ENCODE results near the gene GPR35.

GPR35 gene

GRCh38 chr2:240585681-240586197, 39.5 kb upstream of the GPR35 start:
- H3K36me3 Mint-ChIP-seq (ENCODE audit: low read depth) = peaks cover 62% of the 10 kb centered on the region
- H3K9me3 Mint-ChIP-seq = no peaks in the 10 kb centered on the region
- H3K27me3 Mint-ChIP-seq = no peaks in the 10 kb centered on the region
- H3K4me1 Mint-ChIP-seq (ENCODE audit: low read depth) = peaks cover 65% of the 10 kb centered on the region
- peak overlapping the region; percentile 97 for H3K4me3 Mint-ChIP-seq
- DNase-seq = no peak
- H3K27ac Mint-ChIP-seq = peak overlapping the region; percentile 93

- H3K4me3 Mint-ChIP-seq = peak within 1 kb of the TSS; percentile 97
- no peaks in the 10 kb centered on the region for H3K27me3 Mint-ChIP-seq
- H3K4me1 Mint-ChIP-seq (ENCODE audit: low read depth) = peaks cover 64% of the 10 kb centered on the region
- H3K36me3 Mint-ChIP-seq (ENCODE audit: low read depth) = peaks cover 63% of the 10 kb centered on the region
- peak within 1 kb of the TSS; percentile 93 for H3K27ac Mint-ChIP-seq
- H3K9me3 Mint-ChIP-seq = no peaks in the 10 kb centered on the region
- peak; percentile 97 for DNase-seq
These were observed 38.9 kb upstream of the GPR35 start, which contains the start of gene CAPN10 for GRCh38 chr2:240586198-240586918. Gene CAPN10 (plus strand): TSS chr2:240586734. CDS start chr2:240586912, 178 bp downstream.

GRCh38 chr2:240586919-240587800, 38.1 kb upstream of the GPR35 start:
- H3K36me3 Mint-ChIP-seq (ENCODE audit: low read depth) = peaks cover 63% of the 10 kb centered on the region
- no peaks in the 10 kb centered on the region for H3K27me3 Mint-ChIP-seq
- H3K4me3 Mint-ChIP-seq = peak overlapping the region; percentile 97
- H3K9me3 Mint-ChIP-seq = no peaks in the 10 kb centered on the region
- peak; percentile 71 for DNase-seq
- H3K27ac Mint-ChIP-seq = peak overlapping the region; percentile 92
- H3K4me1 Mint-ChIP-seq (ENCODE audit: low read depth) = peaks cover 65% of the 10 kb centered on the region

GRCh38 chr2:240588006-240588655, 37.1 kb upstream of the GPR35 start:
- H3K27me3 Mint-ChIP-seq = no peaks in the 10 kb centered on the region
- peaks cover 59% of the 10 kb centered on the region for H3K4me1 Mint-ChIP-seq (ENCODE audit: low read depth)
- no peak for DNase-seq
- H3K9me3 Mint-ChIP-seq = no peaks in the 10 kb centered on the region
- peaks cover 69% of the 10 kb centered on the region for H3K36me3 Mint-ChIP-seq (ENCODE audit: low read depth)
- H3K27ac Mint-ChIP-seq = peak overlapping the region; percentile 92
- peak overlapping the region; percentile 97 for H3K4me3 Mint-ChIP-seq

GRCh38 chr2:240588669-240589068, 36.6 kb upstream of the GPR35 start:
- DNase-seq = no peak
- Mint-ChIP-seq H3K9me3 (no peaks in the 10 kb centered on the region), H3K4me1 (ENCODE audit: low read depth) (peaks cover 55% of the 10 kb centered on the region), H3K4me3 (peak overlapping the region; percentile 97), H3K27ac (peak overlapping the region; percentile 71), H3K27me3 (no peaks in the 10 kb centered on the region), H3K36me3 (ENCODE audit: low read depth) (peaks cover 71% of the 10 kb centered on the region)

GRCh38 chr2:240589375-240589774, 35.9 kb upstream of the GPR35 start:
- Mint-ChIP-seq H3K4me3 (no peak overlapping the region), H3K9me3 (no peaks in the 10 kb centered on the region), H3K36me3 (ENCODE audit: low read depth) (peaks cover 73% of the 10 kb centered on the region), H3K27me3 (no peaks in the 10 kb centered on the region), H3K27ac (peak overlapping the region; percentile 71), H3K4me1 (ENCODE audit: low read depth) (peaks cover 51% of the 10 kb centered on the region)
- DNase-seq = no peak

- no peak overlapping the region for H3K27ac Mint-ChIP-seq
- DNase-seq = no peak
- H3K27me3 Mint-ChIP-seq = no peaks in the 10 kb centered on the region
- peaks cover 45% of the 10 kb centered on the region for H3K4me1 Mint-ChIP-seq (ENCODE audit: low read depth)
- no peak overlapping the region for H3K4me3 Mint-ChIP-seq
- H3K36me3 Mint-ChIP-seq (ENCODE audit: low read depth) = peaks cover 69% of the 10 kb centered on the region
- H3K9me3 Mint-ChIP-seq = no peaks in the 10 kb centered on the region
These were observed 35.3 kb upstream of the GPR35 start for GRCh38 chr2:240589850-240590525.

- H3K9me3 Mint-ChIP-seq = no peaks in the 10 kb centered on the region
- peaks cover 38% of the 10 kb centered on the region for H3K4me1 Mint-ChIP-seq (ENCODE audit: low read depth)
- peaks cover 66% of the 10 kb centered on the region for H3K36me3 Mint-ChIP-seq (ENCODE audit: low read depth)
- no peak for DNase-seq
- no peaks in the 10 kb centered on the region for H3K27me3 Mint-ChIP-seq
- no peak overlapping the region for H3K4me3 Mint-ChIP-seq
- no peak overlapping the region for H3K27ac Mint-ChIP-seq
These were observed 34.6 kb upstream of the GPR35 start for GRCh38 chr2:240590681-240591111.

- peaks cover 67% of the 10 kb centered on the region for H3K36me3 Mint-ChIP-seq (ENCODE audit: low read depth)
- H3K4me3 Mint-ChIP-seq = no peak overlapping the region
- H3K27ac Mint-ChIP-seq = no peak overlapping the region
- H3K27me3 Mint-ChIP-seq = no peaks in the 10 kb centered on the region
- peaks cover 36% of the 10 kb centered on the region for H3K4me1 Mint-ChIP-seq (ENCODE audit: low read depth)
- H3K9me3 Mint-ChIP-seq = no peaks in the 10 kb centered on the region
- no peak for DNase-seq
These were observed 34.1 kb upstream of the GPR35 start for GRCh38 chr2:240591226-240591625.

GRCh38 chr2:240591784-240592183, 33.5 kb upstream of the GPR35 start:
- Mint-ChIP-seq H3K27ac (no peak overlapping the region), H3K36me3 (ENCODE audit: low read depth) (peaks cover 69% of the 10 kb centered on the region), H3K4me1 (ENCODE audit: low read depth) (peaks cover 36% of the 10 kb centered on the region), H3K4me3 (no peak overlapping the region), H3K27me3 (no peaks in the 10 kb centered on the region), H3K9me3 (no peaks in the 10 kb centered on the region)
- no peak for DNase-seq

- Mint-ChIP-seq H3K27me3 (no peaks in the 10 kb centered on the region), H3K4me1 (ENCODE audit: low read depth) (peaks cover 26% of the 10 kb centered on the region), H3K36me3 (ENCODE audit: low read depth) (peaks cover 66% of the 10 kb centered on the region), H3K27ac (no peak overlapping the region), H3K4me3 (no peak overlapping the region), H3K9me3 (no peaks in the 10 kb centered on the region)
- DNase-seq = peak; percentile 23
These were observed 32.1 kb upstream of the GPR35 start for GRCh38 chr2:240593026-240593702.

- H3K9me3 Mint-ChIP-seq = no peaks in the 10 kb centered on the region
- DNase-seq = peak; percentile 19
- no peak overlapping the region for H3K4me3 Mint-ChIP-seq
- H3K4me1 Mint-ChIP-seq (ENCODE audit: low read depth) = peaks cover 18% of the 10 kb centered on the region
- H3K36me3 Mint-ChIP-seq (ENCODE audit: low read depth) = peaks cover 69% of the 10 kb centered on the region
- H3K27ac Mint-ChIP-seq = no peak overlapping the region
- no peaks in the 10 kb centered on the region for H3K27me3 Mint-ChIP-seq
These were observed 31.4 kb upstream of the GPR35 start for GRCh38 chr2:240593703-240594451.
